Measurements from ENCODE around the gene CD200.

GRCh38 chr3:112338727-112339056, 5.7 kb downstream of the CD200 start:
- TF ChIP-seq CTCF (IDR thresholded peaks at IDR 0.05) (no peak), POLR2AphosphoS5 (IDR thresholded peaks at IDR 0.05) (no peak)

Measured in transverse colon (tissue), 4 donors.